HCT116 (cell line): ENCODE data around the gene EGFL8. TPM values are rescaled to one million over a fixed set of nuclear protein-coding genes. Genes with fewer than 3 reads are reported as not detected.

ENCODE experiments used
- ATAC-seq: fragments of 200-7000 bp; cut with Tn5 transposase; 2 replicates; pipeline ENCODE4 v1.9.1; 2020; ENCODE audit warnings: mild to moderate bottlenecking, moderate library complexity
- BruUV-seq: library from RNA; stranded (reverse); fragments of 400-500 nt; replicated peaks from 2 replicates; lab custom pipeline; 2021; lab: Mats Ljungman, UMichigan
- CTCF ChIA-PET: fragments of 300-600 bp; sonication (Branson Sonifier 250); formaldehyde crosslinking; loops from one replicate; lab custom pipeline; 2021; ENCODE audit warnings: antibody characterized with exemption; lab: Charles Lee
- POLR2A ChIA-PET: fragments of 300-600, 350-600 bp; sonication (Branson Sonifier 250); formaldehyde crosslinking; loops from one replicate; lab custom pipeline; 2021; ENCODE audit warnings: antibody characterized with exemption; lab: Charles Lee
- RAD21 ChIA-PET, 2 experiments: fragments of 300-600 bp; sonication (Branson Sonifier 250); formaldehyde crosslinking; loops; one replicate each; lab custom pipeline; 2023; ENCODE audit warnings: low total read pairs in 2 of 2; ENCODE audit not compliant: uncharacterized antibody in 2 of 2, unreplicated experiment in 2 of 2, low non-redundant PET in 1 of 2; lab: Charles Lee
- DNase-seq: peaks from one replicate; pipeline ENCODE4 v3.0.0-alpha.2; 2010; ENCODE audit warnings: low read depth, low spot score
- H2AFZ ChIP-seq: fragments of 200-600 bp; shearing (Covaris generic), sonication (generic); 2 replicates; pipeline ENCODE4 v1.6.1; 2017; ENCODE audit warnings: low read depth, mixed run types, mixed read lengths, antibody characterized with exemption, low read length; ENCODE audit not compliant: poor library complexity, severe bottlenecking
- H3K27ac ChIP-seq: 2 replicates; pipeline ENCODE4 v1.5.1; 2012; ENCODE audit warnings: low read depth, low read length
- H3K27me3 ChIP-seq: fragments of 200-600 bp; sonication (generic); 2 replicates; pipeline ENCODE4 v1.6.1; 2016; ENCODE audit warnings: mixed run types, low read length, mixed read lengths; ENCODE audit not compliant: insufficient read depth
- H3K36me3 ChIP-seq, 2 experiments: fragments of 200-500 bp in 1 of 2; fragments of 200-600 bp in 1 of 2; sonication (Bioruptor generic) in 1 of 2; sonication (generic) in 1 of 2; 2 replicates each; pipeline versions ENCODE4 v1.5.1 to v1.6.1; 2014 to 2016; ENCODE audit warnings: low read length in 2 of 2, inconsistent platforms in 1 of 2, mixed read lengths in 1 of 2, mixed run types in 1 of 2; ENCODE audit not compliant: insufficient read depth in 2 of 2, control insufficient read depth in 1 of 2
- H3K4me1 ChIP-seq, 2 experiments: fragments of 200-600 bp in 1 of 2; sonication (generic) in 1 of 2; 2 replicates each; pipeline versions ENCODE4 v1.5.1 to v1.6.1; 2012 to 2017; ENCODE audit warnings: low read length in 2 of 2, inconsistent platforms in 1 of 2, mild to moderate bottlenecking in 1 of 2, mixed read lengths in 1 of 2, mixed run types in 1 of 2, moderate library complexity in 1 of 2; ENCODE audit not compliant: insufficient read depth in 2 of 2, control insufficient read depth in 1 of 2
- H3K4me2 ChIP-seq: fragments of 200-600 bp; sonication (generic); 2 replicates; pipeline ENCODE4 v1.6.1; 2017; ENCODE audit warnings: mixed run types, low read length, mixed read lengths
- H3K4me3 ChIP-seq, 2 experiments: fragments of 200-600 bp in 1 of 2; sonication (generic) in 1 of 2; replicated peaks in 1 of 2; 2 replicates each; pipeline ENCODE4 v1.5.1; 2011 to 2016; ENCODE audit warnings: low read length in 2 of 2, control low read depth in 1 of 2, low read depth in 1 of 2, mild to moderate bottlenecking in 1 of 2, mixed read lengths in 1 of 2, mixed run types in 1 of 2
- H3K79me2 ChIP-seq: fragments of 200-600 bp; sonication (generic); 2 replicates; pipeline ENCODE4 v1.6.1; 2017; ENCODE audit warnings: mild to moderate bottlenecking, mixed run types, low read length, moderate library complexity, mixed read lengths; ENCODE audit not compliant: insufficient read depth
- H3K9ac ChIP-seq: fragments of 200-600 bp; sonication (generic); 2 replicates; pipeline ENCODE4 v1.6.1; 2016; ENCODE audit warnings: low read length, mixed read lengths
- H3K9me2 ChIP-seq: fragments of 200-600 bp; sonication (generic), shearing (Covaris generic); 2 replicates; pipeline ENCODE4 v1.6.1; 2017; ENCODE audit warnings: mixed run types, mild to moderate bottlenecking, moderate library complexity; ENCODE audit not compliant: insufficient read depth
- H3K9me3 ChIP-seq, 2 experiments: fragments of 200-500 bp in 1 of 2; fragments of 200-600 bp in 1 of 2; sonication (Bioruptor generic) in 1 of 2; sonication (generic) in 1 of 2; 2 replicates each; pipeline ENCODE4 v1.6.1; 2014 to 2017; ENCODE audit warnings: low read length in 2 of 2, mixed read lengths in 2 of 2, inconsistent platforms in 1 of 2, low read depth in 1 of 2, mild to moderate bottlenecking in 1 of 2, mixed run types in 1 of 2, moderate library complexity in 1 of 2; ENCODE audit not compliant: control insufficient read depth in 1 of 2, insufficient read depth in 1 of 2
- H4K20me1 ChIP-seq: fragments of 200-600 bp; sonication (generic), shearing (Covaris generic); 2 replicates; pipeline ENCODE4 v1.6.1; 2017; ENCODE audit warnings: mixed run types, mild to moderate bottlenecking, moderate library complexity; ENCODE audit not compliant: insufficient read depth
- CBX3 ChIP-seq: IDR thresholded peaks from 2 replicates; pipeline ENCODE4 v1.6.1; 2012; ENCODE audit warnings: low read depth
- CEBPB ChIP-seq: IDR thresholded peaks from 2 replicates; pipeline ENCODE4 v1.6.1; 2012; ENCODE audit warnings: low read depth
- EGR1 ChIP-seq: IDR thresholded peaks from 2 replicates; pipeline ENCODE4 v1.6.1; 2012; ENCODE audit warnings: low read depth
- ELF1 ChIP-seq: IDR thresholded peaks from 2 replicates; pipeline ENCODE4 v1.6.1; 2012; ENCODE audit warnings: low read depth, borderline replicate concordance
- EZH2phosphoT487 ChIP-seq: fragments of 200-600 bp; IDR thresholded peaks from 2 replicates; pipeline ENCODE4 v1.6.1; 2018; ENCODE audit warnings: antibody characterized with exemption, borderline replicate concordance
- FOSL1 ChIP-seq: IDR thresholded peaks from 2 replicates; pipeline ENCODE4 v1.6.1; 2012; ENCODE audit warnings: low read depth
- JUND ChIP-seq: IDR thresholded peaks from 2 replicates; pipeline ENCODE4 v1.6.1; 2012
- POLR2A ChIP-seq: IDR thresholded peaks from 2 replicates; pipeline ENCODE4 v1.7.0; 2011; ENCODE audit warnings: borderline replicate concordance; ENCODE audit not compliant: insufficient read depth, insufficient read length; ENCODE audit errors: extremely low read depth
- POLR2AphosphoS5 ChIP-seq: IDR thresholded peaks from 2 replicates; pipeline ENCODE4 v1.6.1; 2011; ENCODE audit warnings: mild to moderate bottlenecking, low read depth, low read length, moderate library complexity
- RAD21 ChIP-seq: IDR thresholded peaks from 2 replicates; pipeline ENCODE4 v1.6.1; 2012; ENCODE audit warnings: low read depth, mild to moderate bottlenecking
- SIN3A ChIP-seq: IDR thresholded peaks from 2 replicates; pipeline ENCODE4 v1.6.1; 2012; ENCODE audit warnings: low read depth
- SRF ChIP-seq: IDR thresholded peaks from 2 replicates; pipeline ENCODE4 v1.6.1; 2012; ENCODE audit warnings: low read depth
- TCF7L2 ChIP-seq: IDR thresholded peaks from 2 replicates; pipeline ENCODE4 v1.7.0; 2011; ENCODE audit warnings: borderline replicate concordance, inconsistent platforms; ENCODE audit not compliant: insufficient read depth, insufficient read length; ENCODE audit errors: extremely low read depth
- ZNF274 ChIP-seq: fragments of 200-500 bp; sonication (Bioruptor generic); IDR thresholded peaks from 2 replicates; pipeline ENCODE4 v1.6.1; 2014; ENCODE audit warnings: mild to moderate bottlenecking, low read depth, low read length, inconsistent platforms
- intact Hi-C: fragments of 100-400 bp; cut with micrococcal nuclease; formaldehyde crosslinking; loops from 2 replicates; pipeline ENCODE4 v1.10.0; 2022
- total RNA-seq: library from RNA; stranded (reverse); gene quantifications from one replicate; pipeline ENCODE4 v1.2.1, GENCODE V29; 2021; ENCODE audit not compliant: unreplicated experiment
- TF ChIP-seq, protein P1 (sequence below), 3 experiments: fragments of 200-600 bp in 1 of 3; sonication (generic) in 1 of 3; IDR thresholded peaks in 2 of 3; conservative IDR thresholded peaks in 1 of 3; 2 replicates each; pipeline ENCODE4 v1.5.1; 2012 to 2017; ENCODE audit warnings: low read depth in 2 of 3, low read length in 2 of 3, antibody characterized with exemption in 1 of 3, borderline replicate concordance in 1 of 3, control low read depth in 1 of 3, mild to moderate bottlenecking in 1 of 3, mixed read lengths in 1 of 3, mixed run types in 1 of 3, moderate library complexity in 1 of 3; ENCODE audit not compliant: insufficient read depth in 1 of 3
- TF ChIP-seq, protein P2 (sequence below): IDR thresholded peaks from 2 replicates; pipeline ENCODE4 v1.6.1; 2011; ENCODE audit warnings: mild to moderate bottlenecking, low read length, moderate library complexity; ENCODE audit not compliant: insufficient replicate concordance; ENCODE audit errors: extremely low read depth
- TF ChIP-seq, protein P3 (sequence below): IDR thresholded peaks from 2 replicates; pipeline ENCODE4 v1.6.1; 2012

Gene EGFL8
- total RNA-seq, 1 experiment from 2014 or later = 29.0 TPM

DNA sequence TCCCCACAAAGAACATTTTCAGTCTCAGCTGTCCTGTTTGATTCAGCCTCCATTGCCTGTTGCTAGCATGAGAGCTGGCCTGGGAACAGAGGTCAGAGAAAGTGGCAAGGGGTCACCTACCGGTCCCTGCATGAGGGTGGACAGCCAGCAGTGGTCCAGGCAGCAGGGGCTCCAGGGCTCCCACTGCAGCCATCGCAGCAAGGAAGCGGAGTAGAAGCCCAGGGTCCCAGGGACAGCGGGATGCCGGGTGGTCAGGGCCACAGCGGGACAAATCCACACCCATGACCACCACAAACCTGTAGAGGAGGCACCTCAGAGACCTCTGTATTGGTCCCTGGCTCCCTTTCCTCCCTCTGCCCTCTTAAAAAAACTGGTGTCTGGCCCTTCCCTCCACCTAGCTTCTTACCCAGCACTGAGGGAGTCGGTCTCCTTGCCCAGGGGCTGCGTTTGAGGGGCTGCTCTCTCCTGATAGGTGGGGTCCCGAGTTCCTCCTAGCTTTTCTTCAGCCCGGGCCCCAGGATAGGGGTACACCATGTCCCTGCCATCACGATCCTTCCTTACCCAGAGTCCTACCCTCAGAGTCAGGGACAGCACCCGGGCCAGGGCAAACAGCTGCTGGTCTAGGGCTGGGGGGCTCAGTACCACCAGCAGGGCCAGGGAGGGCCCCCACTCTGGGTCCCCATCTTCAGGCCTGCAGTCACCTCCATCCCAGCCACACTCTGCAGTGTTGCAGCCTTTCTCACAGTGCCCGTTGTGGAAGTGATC is 36.5 kb downstream of the EGFL8 start:
- Histone ChIP-seq H3K4me3 (no peak overlapping the region), H3K27me3 (0 out of 2 replicates have a peak, but pooled peaks cover 3% of the 10 kb centered on the region), H3K36me3 (no peaks in the 10 kb centered on the region), H3K4me2 (no peak overlapping the region), H3K4me1 (peaks cover 11 to 22% of the 10 kb centered on the region in 2 experiments), H3K9ac (no peak overlapping the region), H3K9me3 (no peaks in the 10 kb centered on the region), H2AFZ (no peak overlapping the region), H4K20me1 (no peaks in the 10 kb centered on the region), H3K9me2 (no peaks in the 10 kb centered on the region), H3K79me2 (no peaks in the 10 kb centered on the region), H3K27ac (no peak overlapping the region)
- no peak for TF ChIP-seq EZH2phosphoT487
- no peak for TF ChIP-seq ZNF274
- no peak for TF ChIP-seq SRF
- DNase-seq (no peak), ATAC-seq (no peak)
- RAD21 ChIA-PET = no interaction called here
- POLR2A ChIA-PET = no interaction called here
- CTCF ChIA-PET = no interaction called here
- intact Hi-C loops = no loop called here
- no TSS peak for BruUV-seq

DNA sequence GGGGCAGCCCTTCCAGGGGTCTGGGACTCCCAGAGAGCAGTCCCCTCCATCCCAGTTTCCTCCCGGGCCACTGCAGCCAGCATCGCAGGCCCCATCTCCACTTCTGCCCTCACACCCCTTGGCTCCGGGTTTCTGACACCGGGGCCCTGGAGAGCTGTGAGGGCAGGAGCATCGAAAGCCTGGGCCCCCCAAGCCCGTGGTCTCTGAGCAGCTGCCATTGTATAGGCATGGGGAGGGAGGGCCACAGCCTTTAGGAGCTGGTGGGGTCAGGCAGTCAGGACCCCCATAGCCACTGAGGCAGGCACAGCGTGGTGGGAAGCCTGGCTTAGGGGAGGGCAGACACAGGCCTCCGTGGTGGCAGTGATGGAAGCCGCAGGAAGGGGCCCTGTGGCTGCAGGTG is 37.8 kb downstream of the EGFL8 start:
- Histone ChIP-seq H3K9ac (no peak overlapping the region), H2AFZ (no peak overlapping the region), H3K4me1 (peaks cover 4 to 11% of the 10 kb centered on the region in 2 experiments), H4K20me1 (no peaks in the 10 kb centered on the region), H3K79me2 (no peaks in the 10 kb centered on the region), H3K27me3 (0 out of 2 replicates have a peak, but pooled peaks cover 3% of the 10 kb centered on the region), H3K36me3 (no peaks in the 10 kb centered on the region), H3K9me2 (no peaks in the 10 kb centered on the region), H3K4me3 (no peak overlapping the region), H3K4me2 (no peak overlapping the region), H3K9me3 (no peaks in the 10 kb centered on the region), H3K27ac (no peak overlapping the region)
- ChIA-PET POLR2A (no interaction called here), CTCF (no interaction called here), RAD21 (no interaction called here)
- DNase-seq (no peak), ATAC-seq (no peak)
- BruUV-seq = no TSS peak
- intact Hi-C loops = no loop called here
- no peak for TF ChIP-seq CBX3
- no peak for TF ChIP-seq CEBPB
- no peak for TF ChIP-seq EZH2phosphoT487
- no peak for TF ChIP-seq SRF
- TF ChIP-seq, protein P1, sequence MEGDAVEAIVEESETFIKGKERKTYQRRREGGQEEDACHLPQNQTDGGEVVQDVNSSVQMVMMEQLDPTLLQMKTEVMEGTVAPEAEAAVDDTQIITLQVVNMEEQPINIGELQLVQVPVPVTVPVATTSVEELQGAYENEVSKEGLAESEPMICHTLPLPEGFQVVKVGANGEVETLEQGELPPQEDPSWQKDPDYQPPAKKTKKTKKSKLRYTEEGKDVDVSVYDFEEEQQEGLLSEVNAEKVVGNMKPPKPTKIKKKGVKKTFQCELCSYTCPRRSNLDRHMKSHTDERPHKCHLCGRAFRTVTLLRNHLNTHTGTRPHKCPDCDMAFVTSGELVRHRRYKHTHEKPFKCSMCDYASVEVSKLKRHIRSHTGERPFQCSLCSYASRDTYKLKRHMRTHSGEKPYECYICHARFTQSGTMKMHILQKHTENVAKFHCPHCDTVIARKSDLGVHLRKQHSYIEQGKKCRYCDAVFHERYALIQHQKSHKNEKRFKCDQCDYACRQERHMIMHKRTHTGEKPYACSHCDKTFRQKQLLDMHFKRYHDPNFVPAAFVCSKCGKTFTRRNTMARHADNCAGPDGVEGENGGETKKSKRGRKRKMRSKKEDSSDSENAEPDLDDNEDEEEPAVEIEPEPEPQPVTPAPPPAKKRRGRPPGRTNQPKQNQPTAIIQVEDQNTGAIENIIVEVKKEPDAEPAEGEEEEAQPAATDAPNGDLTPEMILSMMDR (IDR thresholded peaks at IDR 0.05 in 2 of 3, conservative IDR thresholded peaks at IDR 0.05 in 1 of 3; ENCODE audit: borderline replicate concordance in 1 of 3, insufficient read depth in 1 of 3, low read depth in 2 of 3, low read length in 2 of 3) = no peak
- TF ChIP-seq ELF1 = no peak
- TF ChIP-seq EGR1 = no peak
- no peak for TF ChIP-seq TCF7L2
- TF ChIP-seq SIN3A = no peak
- TF ChIP-seq, protein P2, sequence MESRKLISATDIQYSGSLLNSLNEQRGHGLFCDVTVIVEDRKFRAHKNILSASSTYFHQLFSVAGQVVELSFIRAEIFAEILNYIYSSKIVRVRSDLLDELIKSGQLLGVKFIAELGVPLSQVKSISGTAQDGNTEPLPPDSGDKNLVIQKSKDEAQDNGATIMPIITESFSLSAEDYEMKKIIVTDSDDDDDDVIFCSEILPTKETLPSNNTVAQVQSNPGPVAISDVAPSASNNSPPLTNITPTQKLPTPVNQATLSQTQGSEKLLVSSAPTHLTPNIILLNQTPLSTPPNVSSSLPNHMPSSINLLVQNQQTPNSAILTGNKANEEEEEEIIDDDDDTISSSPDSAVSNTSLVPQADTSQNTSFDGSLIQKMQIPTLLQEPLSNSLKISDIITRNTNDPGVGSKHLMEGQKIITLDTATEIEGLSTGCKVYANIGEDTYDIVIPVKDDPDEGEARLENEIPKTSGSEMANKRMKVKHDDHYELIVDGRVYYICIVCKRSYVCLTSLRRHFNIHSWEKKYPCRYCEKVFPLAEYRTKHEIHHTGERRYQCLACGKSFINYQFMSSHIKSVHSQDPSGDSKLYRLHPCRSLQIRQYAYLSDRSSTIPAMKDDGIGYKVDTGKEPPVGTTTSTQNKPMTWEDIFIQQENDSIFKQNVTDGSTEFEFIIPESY = no peak
- no peak for TF ChIP-seq POLR2A
- TF ChIP-seq POLR2AphosphoS5 = no peak
- no peak for TF ChIP-seq RAD21
- no peak for TF ChIP-seq FOSL1
- TF ChIP-seq, protein P3, sequence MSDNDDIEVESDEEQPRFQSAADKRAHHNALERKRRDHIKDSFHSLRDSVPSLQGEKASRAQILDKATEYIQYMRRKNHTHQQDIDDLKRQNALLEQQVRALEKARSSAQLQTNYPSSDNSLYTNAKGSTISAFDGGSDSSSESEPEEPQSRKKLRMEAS = no peak
- no peak for TF ChIP-seq JUND
